WTC11 (cell line): Measurements from ENCODE around the gene CHD9. TPM values are rescaled to one million over a fixed set of nuclear protein-coding genes. Genes with fewer than 3 reads are reported as not detected.
A peak's percentile ranks its signal among the peaks of the same experiment; 100 is the strongest.

Experiments used
- ATAC-seq: fragments of 200-7000 bp; cut with Tn5 transposase; 2 replicates; pipeline ENCODE4 v1.10.0; 2021; ENCODE audit warnings: mild to moderate bottlenecking, moderate library complexity
- CTCF ChIA-PET: fragments of 300-600 bp; sonication (Branson Sonifier 250); formaldehyde crosslinking; loops from one replicate; lab custom pipeline; 2021; ENCODE audit warnings: antibody characterized with exemption; lab: Charles Lee
- POLR2A ChIA-PET: fragments of 350-600 bp; sonication (Branson Sonifier 250); formaldehyde crosslinking; loops from one replicate; lab custom pipeline; 2021; ENCODE audit warnings: antibody characterized with exemption; lab: Charles Lee
- DNase-seq: peaks from one replicate; pipeline ENCODE4 v3.0.0; 2021; ENCODE audit warnings: low spot score
- H3K27ac Mint-ChIP-seq: 2 replicates; pipeline ENCODE4 v1.8.0; 2021; ENCODE audit warnings: mixed read lengths
- H3K27me3 Mint-ChIP-seq: 2 replicates; pipeline ENCODE4 v1.8.0; 2021; ENCODE audit warnings: low read depth, mild to moderate bottlenecking, moderate library complexity, mixed read lengths
- H3K36me3 Mint-ChIP-seq: 2 replicates; pipeline ENCODE4 v1.8.0; 2021; ENCODE audit warnings: mixed read lengths
- H3K4me1 Mint-ChIP-seq: 2 replicates; pipeline ENCODE4 v1.8.0; 2022; ENCODE audit warnings: mixed read lengths
- H3K4me3 Mint-ChIP-seq: 2 replicates; pipeline ENCODE4 v1.8.0; 2021; ENCODE audit warnings: mild to moderate bottlenecking, moderate library complexity, mixed read lengths
- H3K9me3 Mint-ChIP-seq: 2 replicates; pipeline ENCODE4 v1.8.0; 2021; ENCODE audit warnings: mixed read lengths
- AFF4 ChIP-seq: sonication (generic); formaldehyde crosslinking; IDR thresholded peaks from 2 replicates; pipeline ENCODE4 v1.8.1; 2023; ENCODE audit warnings: mild to moderate bottlenecking, missing genetic modification reagents, borderline replicate concordance
- ARID4B ChIP-seq: sonication (generic); formaldehyde crosslinking; IDR thresholded peaks from 2 replicates; pipeline ENCODE4 v1.8.0; 2023; ENCODE audit warnings: missing genetic modification reagents, mild to moderate bottlenecking, borderline replicate concordance
- E2F4 ChIP-seq: sonication (generic); formaldehyde crosslinking; IDR thresholded peaks from 2 replicates; pipeline ENCODE4 v1.8.1; 2022; ENCODE audit warnings: low read depth, mild to moderate bottlenecking, moderate library complexity, missing genetic modification reagents, borderline replicate concordance
- ETV6 ChIP-seq: sonication (generic); formaldehyde crosslinking; IDR thresholded peaks from 2 replicates; pipeline ENCODE4 v1.8.1; 2022; ENCODE audit warnings: mild to moderate bottlenecking, missing genetic modification reagents
- FOXK1 ChIP-seq: sonication (generic); formaldehyde crosslinking; IDR thresholded peaks from 2 replicates; pipeline ENCODE4 v1.8.0; 2022; ENCODE audit warnings: mild to moderate bottlenecking, moderate library complexity, missing genetic modification reagents
- FOXP1 ChIP-seq: sonication (generic); formaldehyde crosslinking; IDR thresholded peaks from 2 replicates; pipeline ENCODE4 v1.8.0; 2022; ENCODE audit warnings: missing genetic modification reagents, mild to moderate bottlenecking, moderate library complexity, borderline replicate concordance
- HMGXB4 ChIP-seq: sonication (generic); formaldehyde crosslinking; IDR thresholded peaks from 2 replicates; pipeline ENCODE4 v1.8.1; 2023; ENCODE audit warnings: mild to moderate bottlenecking, moderate library complexity, missing genetic modification reagents
- IRF1 ChIP-seq: sonication (generic); formaldehyde crosslinking; IDR thresholded peaks from 2 replicates; pipeline ENCODE4 v1.8.0; 2023; ENCODE audit warnings: missing genetic modification reagents
- MLX ChIP-seq: sonication (generic); formaldehyde crosslinking; IDR thresholded peaks from 2 replicates; pipeline ENCODE4 v1.8.1; 2023; ENCODE audit warnings: mild to moderate bottlenecking, missing genetic modification reagents, moderate library complexity
- SP1 ChIP-seq: sonication (generic); formaldehyde crosslinking; conservative IDR thresholded peaks from 2 replicates; pipeline ENCODE4 v1.8.1; 2022; ENCODE audit warnings: missing genetic modification reagents
- TCF7 ChIP-seq: sonication (generic); formaldehyde crosslinking; IDR thresholded peaks from 2 replicates; pipeline ENCODE4 v1.8.0; 2022; ENCODE audit warnings: mild to moderate bottlenecking, low read depth, missing genetic modification reagents, moderate library complexity
- ZNF219 ChIP-seq: sonication (generic); formaldehyde crosslinking; IDR thresholded peaks from 2 replicates; pipeline ENCODE4 v1.8.0; 2023; ENCODE audit warnings: missing genetic modification reagents, mild to moderate bottlenecking, borderline replicate concordance
- ZNF317 ChIP-seq: sonication (generic); formaldehyde crosslinking; IDR thresholded peaks from 2 replicates; pipeline ENCODE4 v1.8.1; 2023; ENCODE audit warnings: low read depth, mild to moderate bottlenecking, moderate library complexity, missing genetic modification reagents, borderline replicate concordance
- ZNF425 ChIP-seq: fragments of 250-450 bp; sonication (Bioruptor Pico); conservative IDR thresholded peaks from 2 replicates; pipeline ENCODE4 v1.9.0; 2021; ENCODE audit warnings: mild to moderate bottlenecking
- ZNF532 ChIP-seq: fragments of 250-450 bp; sonication (Bioruptor Pico); IDR thresholded peaks from 2 replicates; pipeline ENCODE4 v1.9.0; 2021; ENCODE audit warnings: mild to moderate bottlenecking, borderline replicate concordance
- total RNA-seq: library from RNA; stranded (reverse); gene quantifications from 3 replicates; pipeline ENCODE4 v1.2.3, GENCODE V29; 2021

The CHD9 gene
- total RNA-seq, 1 experiment from 2014 or later, result 31.3 TPM

GRCh38 chr16:53131363-53132071 lies 76.7 kb downstream of the CHD9 start:
- Mint-ChIP-seq H3K4me3 (peak overlapping the region; percentile 76), H3K4me1 (peaks cover 25% of the 10 kb centered on the region), H3K36me3 (no peaks in the 10 kb centered on the region), H3K27me3 (peaks cover 2% of the 10 kb centered on the region; the same call in 1 of the 2 replicates), H3K27ac (no peak overlapping the region), H3K9me3 (no peaks in the 10 kb centered on the region)
- ATAC-seq (no peak), DNase-seq (peak; percentile 30)
- ChIA-PET CTCF (no interaction called here), POLR2A (no interaction called here)
- TF ChIP-seq IRF1 (no peak), TCF7 (CRISPR knock-in tag) (no peak), ZNF219 (CRISPR knock-in tag) (no peak), SP1 (CRISPR knock-in tag) (no peak), ZNF317 (CRISPR knock-in tag) (no peak), HMGXB4 (CRISPR knock-in tag) (no peak; the same call in 1 of the 2 replicates), AFF4 (CRISPR knock-in tag) (no peak), ZNF425 (no peak), ARID4B (0 out of 2 replicates have a peak, but pooled peaks have one; percentile 24), E2F4 (CRISPR knock-in tag) (no peak), MLX (CRISPR knock-in tag) (no peak), ETV6 (CRISPR knock-in tag) (0 out of 2 replicates have a peak, but pooled peaks have one; percentile 25), FOXK1 (CRISPR knock-in tag) (no peak), FOXP1 (CRISPR knock-in tag) (0 out of 2 replicates have a peak, but pooled peaks have one; percentile 24), ZNF532 (CRISPR knock-in tag) (no peak)
